NCI-H2081 (cell line): Measurements from ENCODE around the gene HBE1.
"Not testable (repeated sequence)": the region's sequence is repeated elsewhere in the genome, so short reads cannot be mapped to it uniquely, and the experiment has no call there.

Experiments
- DNase-seq, 2 experiments: peaks; one replicate each; lab custom pipeline; 2025; lab: John Stamatoyannopoulos, UW

The HBE1 gene

DNA sequence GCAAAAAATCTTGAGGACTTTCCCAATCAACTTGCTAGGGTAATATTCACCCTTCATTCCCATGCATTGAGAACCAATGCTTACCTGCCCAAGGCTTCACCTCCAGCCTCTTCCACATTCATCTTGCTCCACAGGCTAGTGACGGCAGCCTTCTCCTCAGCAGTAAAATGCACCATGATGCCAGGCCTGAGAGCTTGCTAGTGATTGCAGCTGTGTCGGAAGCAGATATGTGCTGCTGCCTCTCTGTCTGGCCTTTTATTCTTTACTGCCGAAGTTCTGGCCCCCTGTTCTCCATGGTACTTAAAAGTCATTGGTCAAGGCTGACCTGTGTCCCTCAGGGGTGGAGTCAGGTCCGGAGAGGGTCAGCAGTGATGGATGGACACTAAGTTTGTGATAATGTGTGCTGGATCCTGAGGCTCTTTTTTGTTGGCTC is at the start of gene HBE1:
TSS of gene HBE1 (minus strand) at position 231 of the 433 bp plus-strand sequence. CDS start at position 176, 55 bp downstream.
- DNase-seq, result no peak

DNA sequence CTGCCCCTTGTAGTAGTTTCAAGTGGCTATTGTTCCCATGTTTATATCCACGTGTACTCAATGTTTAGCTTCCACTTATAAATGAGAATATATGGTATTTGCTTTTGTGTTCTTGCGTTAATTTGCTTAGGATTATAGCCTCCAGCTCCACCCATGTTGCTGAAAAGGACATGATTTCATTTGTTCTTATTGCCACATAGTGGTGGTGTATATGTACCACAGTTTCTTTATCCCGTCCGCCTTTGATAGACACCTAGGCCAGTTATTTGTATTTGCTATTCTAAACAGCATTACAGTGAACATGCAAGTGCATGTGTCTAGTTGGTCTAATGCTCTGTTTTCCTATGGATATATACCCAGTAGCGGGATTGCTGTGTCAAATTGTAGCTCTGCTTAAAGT is 47.5 kb upstream of the HBE1 start:
- no peak for DNase-seq

DNA sequence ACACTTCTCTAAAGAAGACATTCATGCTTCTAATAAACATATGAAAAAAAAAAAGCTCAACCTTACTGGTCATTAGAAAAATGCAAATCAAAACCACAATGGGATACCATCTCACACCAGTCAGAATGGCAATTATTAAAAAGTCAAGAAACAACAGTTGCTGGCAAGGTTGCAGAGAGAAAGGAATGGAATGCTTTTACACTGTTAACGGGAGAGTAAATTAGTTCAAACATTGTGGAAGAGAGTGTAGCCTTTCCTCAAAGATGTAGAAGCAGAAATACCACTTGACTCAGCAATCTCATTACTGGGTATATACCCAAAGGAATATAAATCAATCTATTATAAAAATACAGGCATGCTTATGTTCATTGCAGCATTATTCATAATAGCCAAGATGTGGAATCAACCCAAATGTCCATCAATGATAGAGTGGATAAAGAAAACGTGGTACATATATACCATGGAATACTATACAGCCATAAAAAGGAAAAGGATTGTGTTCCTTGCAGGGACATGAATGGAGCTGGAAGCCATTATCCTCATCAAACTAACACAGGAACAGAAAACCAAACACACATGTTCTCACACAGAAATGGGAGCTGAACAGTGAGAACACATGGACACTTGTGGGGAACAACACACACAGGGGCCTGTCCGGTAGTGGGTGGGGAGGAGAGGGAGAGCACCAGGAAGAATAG is 43.7 kb upstream of the HBE1 start:
- not testable (repeated sequence) for DNase-seq

DNA sequence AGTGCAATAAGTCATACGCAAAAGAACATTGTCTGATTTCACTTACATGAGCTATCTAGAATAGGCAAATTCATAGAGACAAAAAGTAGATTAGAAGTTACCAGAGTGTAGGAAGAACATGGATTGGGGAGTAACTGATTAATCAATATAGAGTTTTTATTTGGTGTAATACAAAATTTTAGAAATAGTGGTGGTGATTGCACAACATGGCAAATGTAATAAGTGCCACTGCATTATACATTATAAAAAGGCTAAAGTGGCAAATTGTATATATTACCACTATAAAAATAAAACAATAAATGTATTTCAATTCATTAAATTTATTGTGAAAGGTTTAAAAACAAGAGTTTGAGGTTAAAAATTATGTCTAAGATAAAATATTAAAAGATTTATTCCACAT is 40.7 kb upstream of the HBE1 start:
- DNase-seq, result no peak

DNA sequence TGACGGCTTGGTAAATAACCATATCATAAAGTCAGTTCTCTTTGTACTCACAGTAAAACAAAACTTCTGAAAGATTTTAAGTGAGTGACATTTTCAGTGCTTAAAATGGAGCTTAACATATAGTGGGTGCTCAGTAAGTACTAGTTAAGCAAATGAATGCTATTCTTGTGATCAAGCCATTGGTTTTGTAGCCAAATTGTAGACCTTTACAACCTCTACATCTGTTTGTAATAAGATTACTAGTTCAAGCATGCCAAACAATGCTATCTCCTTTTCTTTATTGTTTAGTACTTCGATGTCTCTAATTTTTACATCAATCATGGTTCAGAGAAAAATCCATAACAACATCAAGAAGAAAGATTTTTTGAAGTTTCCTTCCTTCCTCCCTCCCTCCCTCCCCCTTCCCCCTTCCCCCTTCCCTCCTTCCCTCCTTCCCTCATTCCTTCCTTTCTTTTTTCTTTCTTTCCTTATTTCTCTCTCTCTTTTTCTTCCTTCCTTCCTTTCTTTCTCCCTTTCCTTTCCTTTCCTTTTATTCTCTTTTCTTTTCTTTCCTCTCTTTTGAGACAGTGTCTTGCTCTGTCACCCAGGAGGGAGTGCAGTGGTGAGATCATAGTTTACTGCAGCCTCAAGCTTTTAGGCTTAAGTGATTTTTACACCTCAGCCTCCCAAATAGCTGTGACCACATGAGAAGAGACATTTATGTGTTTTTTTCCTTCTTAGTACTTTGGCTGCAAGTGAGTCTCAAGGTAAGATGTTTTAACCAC is 37.7 kb upstream of the HBE1 start:
- no peak for DNase-seq

DNA sequence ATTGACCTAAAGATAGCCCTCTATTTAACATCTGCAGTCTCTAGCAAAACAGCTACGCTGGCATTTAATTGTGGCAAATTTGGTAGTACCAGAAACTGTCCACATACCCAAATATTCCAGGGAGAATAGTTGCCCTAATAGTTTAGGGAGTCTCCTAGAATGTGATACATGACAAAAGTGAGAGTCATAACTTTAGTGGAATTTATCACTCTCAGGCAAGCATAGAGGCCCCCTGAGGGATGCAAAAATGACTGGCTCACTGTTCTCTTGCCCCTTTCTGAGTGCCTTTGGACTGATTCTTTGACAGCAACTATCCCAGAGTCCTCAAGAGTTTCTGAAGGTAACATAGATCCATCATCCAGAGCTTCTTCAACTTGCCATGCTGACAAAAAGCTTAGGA is 34.3 kb upstream of the HBE1 start:
- no peak for DNase-seq

DNA sequence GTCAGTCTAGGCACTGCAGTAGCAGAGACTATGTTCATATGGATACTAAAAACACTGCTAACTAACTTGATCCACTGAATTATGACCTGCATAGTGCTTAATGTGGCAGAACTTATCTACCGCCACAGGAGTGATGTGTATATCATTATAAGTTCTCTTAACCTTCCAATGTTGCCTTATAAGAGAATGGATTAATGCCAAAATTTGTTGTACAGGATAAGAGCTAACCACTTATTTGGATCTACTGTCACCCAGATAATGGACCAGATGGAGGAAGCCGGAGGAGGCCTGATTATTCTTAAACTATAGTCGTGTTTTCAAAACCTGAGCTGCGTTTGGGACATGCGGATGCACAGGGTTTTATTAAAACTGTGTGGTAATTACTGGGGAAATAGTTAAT is 33.9 kb upstream of the HBE1 start:
- no peak for DNase-seq

DNA sequence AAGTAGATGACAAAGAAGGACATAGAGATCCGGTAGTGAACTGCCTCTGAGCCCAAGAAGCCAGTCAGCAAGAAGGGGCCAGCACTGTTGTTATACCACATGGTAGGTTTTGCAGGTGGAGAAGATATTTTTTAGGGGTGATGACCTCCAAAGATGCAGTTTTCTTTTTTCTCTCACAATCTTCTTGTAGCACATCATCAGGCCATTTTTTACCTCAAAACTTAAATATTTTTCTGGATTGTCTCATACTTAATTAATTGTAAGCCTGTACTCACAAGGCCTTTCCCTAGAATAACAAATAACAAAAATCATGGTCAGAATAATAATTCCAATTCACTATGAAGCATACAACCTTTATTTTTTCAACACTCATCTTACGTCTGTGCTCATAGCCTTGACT is 32.1 kb upstream of the HBE1 start, which contains the start of gene OR51B4:
TSS of gene OR51B4 (minus strand) at position 101 of the 400 bp plus-strand sequence. CDS start at position 101, 0 bp downstream.
- no peak for DNase-seq

DNA sequence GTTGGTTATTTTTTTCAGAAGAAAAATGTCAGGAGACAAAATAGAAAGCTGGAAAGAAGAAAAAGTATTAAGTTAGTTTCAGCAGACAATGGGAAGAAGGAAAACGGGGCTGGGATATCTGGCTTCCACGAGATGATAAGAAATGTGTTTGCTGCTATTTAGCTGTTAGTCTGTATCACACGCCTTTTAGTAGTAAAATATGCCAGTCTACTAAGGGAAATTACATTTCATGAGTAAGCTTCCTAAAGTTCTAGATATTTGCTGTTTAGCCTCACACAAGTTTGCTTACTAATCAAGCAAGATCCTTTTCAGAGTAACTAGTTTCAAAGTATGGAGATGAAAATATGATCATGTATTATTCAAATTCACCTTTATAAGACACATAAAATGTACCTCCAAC is 30.5 kb upstream of the HBE1 start:
- DNase-seq, result no peak

DNA sequence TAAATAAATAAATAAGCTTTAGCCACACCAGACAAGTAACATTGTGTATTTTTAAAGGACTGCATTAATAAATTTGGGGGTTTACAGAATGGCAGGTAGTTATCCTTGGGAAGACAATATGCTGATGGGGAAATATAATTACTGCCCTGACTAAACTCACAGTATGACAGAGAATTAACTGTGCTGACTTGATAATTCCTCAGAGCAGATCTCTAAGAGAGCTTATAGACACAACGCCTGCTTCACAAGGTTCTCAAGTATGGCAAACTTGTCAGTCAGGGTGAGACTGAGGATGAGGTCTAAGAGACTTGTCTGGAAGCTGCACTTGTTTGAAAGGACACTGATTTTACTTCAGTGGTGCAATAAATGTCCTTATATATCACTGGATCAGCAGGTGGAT is 28.7 kb upstream of the HBE1 start:
- no peak for DNase-seq

DNA sequence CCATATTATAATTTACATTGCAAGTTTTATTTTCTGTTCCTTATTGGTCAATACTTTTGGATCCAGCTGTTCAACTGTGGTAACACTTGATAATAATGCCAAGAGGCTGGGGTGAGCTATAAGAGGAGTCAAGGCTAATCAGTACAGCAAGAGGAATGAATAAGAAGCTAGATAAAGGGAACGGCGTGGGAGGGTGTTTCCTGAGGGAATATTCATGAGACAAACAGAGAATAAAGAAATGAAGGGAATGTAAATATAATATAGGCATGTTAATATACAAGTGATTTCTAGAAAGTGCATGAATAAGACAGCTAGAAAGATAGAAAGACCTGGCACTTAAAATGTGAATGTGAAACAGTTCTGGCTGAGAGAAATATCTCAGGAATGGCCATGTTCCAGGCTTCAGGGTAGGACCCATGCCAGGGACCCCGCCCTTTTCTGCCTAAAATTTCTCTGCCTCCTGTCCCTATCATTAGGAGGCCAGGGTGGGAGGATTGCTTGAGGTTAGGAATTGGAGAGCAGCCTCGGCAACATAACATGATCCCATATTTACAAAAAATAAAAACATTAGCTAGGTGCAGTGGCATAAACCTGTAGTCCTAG is 28.1 kb upstream of the HBE1 start:
- no peak for DNase-seq

DNA sequence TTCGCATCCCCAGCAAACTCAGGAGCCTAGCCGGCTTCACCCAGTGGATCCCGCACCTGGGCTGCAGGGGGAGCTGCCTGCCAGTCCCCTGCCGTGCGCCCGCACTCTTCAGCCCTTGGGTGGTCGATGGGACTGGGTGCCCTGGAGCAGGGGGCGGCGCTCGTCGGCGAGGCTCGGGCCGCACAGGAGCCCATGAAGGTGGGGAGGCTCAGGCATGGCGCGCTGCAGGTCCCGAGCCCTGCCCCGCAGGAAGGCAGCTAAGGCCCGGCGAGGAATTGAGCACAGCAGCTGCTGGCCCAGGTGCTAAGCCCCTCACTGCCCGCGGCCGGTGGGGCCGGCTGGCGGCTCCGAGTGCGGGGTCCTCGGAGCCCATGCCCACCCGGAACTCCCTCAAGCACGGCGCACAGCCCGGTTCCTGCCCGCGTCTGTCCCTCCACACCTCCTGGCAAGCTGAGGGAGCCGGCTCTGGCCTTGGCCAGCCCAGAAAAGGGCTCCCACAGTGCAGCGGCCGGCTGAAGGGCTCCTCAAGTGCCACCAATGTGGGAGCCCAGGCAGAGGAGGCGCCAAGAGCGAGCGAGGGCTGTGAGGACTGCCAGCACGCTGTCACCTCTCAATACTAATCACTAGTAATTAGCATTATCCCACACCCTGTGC is 24.7 kb upstream of the HBE1 start:
- not testable (repeated sequence) for DNase-seq

DNA sequence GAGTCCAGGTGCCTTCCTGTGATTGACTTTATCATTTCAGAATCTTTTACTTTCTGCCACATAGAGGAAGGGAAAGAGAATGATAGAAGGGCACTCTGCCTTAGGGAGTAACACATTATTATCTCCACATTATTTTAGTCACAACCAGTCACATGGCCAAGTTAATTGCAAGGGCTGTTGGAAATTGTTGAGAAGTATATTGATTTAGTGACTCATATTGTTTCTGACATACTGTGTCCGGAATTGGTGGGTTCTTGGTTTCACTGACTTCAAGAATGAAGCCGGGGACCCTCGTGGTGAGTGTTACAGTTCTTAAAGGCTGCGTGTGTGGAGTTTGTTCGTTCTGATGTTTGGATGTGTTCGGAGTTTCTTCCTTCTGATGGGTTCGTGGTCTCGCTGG is 23.3 kb upstream of the HBE1 start:
- DNase-seq, result peak in 1 of 2 experiments; percentile 2

DNA sequence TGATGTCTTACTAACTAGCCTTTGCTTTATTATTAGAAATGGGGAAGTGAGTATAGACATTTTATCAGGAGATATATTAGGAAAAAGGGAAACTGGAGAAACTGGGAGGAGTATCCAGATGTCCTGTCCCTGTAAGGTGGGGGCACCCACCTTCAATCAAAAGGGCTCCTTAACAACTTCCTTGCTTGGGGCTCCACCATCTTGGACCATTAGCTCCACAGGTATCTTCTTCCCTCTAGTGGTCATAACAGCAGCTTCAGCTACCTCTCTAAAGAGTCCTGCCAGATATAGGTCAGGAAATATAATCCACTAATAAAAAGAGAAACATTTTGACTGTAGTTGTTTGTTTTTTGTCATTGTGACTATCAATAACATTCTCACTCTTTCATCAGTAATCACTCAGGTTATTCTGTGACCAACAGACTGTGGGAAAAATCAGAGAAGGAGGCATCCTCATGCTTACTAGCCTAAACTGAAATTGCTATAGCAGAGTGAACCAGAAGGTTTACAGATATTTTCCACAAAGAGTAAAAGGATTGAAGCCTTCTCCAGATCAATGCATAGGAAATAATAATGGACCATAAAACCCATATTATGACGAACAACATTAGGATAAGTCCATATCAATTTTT is 21.6 kb upstream of the HBE1 start:
- DNase-seq, result no peak

DNA sequence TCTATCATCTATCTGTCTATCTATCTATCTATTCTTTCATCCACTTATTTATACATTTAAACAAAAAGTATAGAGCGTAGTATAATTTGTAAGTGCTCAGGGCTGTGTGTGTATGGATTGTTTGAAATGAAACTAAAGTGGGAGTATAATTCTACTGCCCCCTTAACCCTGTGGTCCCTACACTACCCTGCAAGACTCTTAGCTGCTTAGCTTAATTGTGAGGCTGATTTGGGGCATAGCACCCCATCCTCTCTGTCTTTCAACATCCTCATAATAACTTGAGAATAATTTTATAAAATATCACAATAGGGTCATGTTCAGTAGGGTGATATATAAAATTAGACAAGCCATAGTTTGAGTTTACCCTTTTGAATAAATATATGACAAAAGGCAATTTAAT is 20.4 kb upstream of the HBE1 start:
- no peak for DNase-seq

DNA sequence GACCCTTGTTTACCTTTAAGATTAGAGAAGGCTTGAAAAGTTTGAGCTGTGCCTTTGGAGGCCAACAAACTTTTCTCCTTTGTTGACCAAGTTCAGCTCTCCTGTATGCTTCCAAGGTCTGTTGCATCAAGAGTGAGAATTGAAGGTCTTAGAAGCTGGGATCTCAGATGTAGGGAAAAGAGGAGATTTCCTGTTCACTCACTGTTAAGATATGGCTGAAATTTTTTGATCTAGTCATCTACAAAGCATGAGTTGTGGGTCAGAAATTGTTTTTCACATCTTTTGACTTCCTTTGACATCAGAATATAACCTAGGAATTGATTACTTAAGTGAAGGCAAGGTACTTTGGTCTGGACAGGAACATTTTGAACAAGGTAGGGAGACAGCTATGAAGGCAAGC is 20.0 kb upstream of the HBE1 start:
- no peak for DNase-seq

DNA sequence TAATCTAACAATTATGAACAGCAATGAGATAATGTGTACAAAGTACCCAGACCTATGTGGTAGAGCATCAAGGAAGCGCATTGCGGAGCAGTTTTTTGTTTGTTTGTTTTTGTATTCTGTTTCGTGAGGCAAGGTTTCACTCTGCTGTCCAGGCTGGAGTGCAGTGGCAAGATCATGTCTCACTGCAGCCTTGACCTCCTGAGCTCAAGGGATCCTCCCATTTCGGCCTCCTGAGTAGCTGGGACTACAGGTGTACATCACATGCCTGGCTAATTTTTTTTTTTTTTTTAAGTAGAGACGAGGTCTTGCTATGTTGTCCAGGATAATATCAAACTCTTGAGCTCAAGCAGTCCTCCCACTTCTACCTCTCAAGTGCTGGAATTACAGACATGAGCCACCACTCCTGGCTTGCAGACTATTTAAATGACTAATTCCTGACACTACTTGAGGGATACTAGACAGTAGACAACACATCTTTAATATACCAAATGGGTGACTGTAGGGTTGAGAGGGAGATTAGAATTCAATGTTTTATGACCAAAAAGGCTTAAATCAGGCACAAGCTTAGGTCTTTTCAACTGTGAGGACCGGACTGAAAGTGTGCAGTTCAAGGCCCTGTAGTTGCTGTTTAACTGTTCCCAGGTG is 19.3 kb upstream of the HBE1 start:
- DNase-seq, result no peak

DNA sequence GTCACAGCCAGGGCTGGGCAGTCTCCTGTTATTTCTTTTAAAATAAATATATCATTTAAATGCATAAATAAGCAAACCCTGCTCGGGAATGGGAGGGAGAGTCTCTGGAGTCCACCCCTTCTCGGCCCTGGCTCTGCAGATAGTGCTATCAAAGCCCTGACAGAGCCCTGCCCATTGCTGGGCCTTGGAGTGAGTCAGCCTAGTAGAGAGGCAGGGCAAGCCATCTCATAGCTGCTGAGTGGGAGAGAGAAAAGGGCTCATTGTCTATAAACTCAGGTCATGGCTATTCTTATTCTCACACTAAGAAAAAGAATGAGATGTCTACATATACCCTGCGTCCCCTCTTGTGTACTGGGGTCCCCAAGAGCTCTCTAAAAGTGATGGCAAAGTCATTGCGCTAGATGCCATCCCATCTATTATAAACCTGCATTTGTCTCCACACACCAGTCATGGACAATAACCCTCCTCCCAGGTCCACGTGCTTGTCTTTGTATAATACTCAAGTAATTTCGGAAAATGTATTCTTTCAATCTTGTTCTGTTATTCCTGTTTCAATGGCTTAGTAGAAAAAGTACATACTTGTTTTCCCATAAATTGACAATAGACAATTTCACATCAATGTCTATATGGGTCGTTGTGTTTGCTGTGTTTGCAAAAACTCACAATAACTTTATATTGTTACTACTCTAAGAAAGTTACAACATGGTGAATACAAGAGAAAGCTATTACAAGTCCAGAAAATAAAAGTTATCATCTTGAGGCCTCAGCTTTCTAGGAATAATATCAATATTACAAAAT is 18.6 kb upstream of the HBE1 start:
- no peak for DNase-seq

DNA sequence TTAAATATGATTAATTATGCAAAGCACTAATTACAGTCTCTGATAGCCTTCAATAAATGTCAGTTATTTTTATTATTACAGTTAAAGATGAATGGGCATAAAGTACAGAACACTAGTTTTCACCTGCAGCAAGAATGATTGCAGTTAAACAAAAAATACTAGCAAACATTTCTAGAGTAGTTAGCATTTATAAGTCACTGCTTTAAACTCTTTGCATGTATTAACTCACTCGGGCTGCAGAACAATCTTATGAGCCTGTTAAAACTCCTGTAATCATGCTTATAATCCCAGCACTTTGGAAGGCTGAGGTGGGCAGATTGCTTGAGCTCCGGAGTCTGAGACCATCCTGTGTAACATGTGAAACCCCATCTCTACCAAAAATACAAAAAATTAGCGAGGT is 17.2 kb upstream of the HBE1 start:
- DNase-seq, result no peak

DNA sequence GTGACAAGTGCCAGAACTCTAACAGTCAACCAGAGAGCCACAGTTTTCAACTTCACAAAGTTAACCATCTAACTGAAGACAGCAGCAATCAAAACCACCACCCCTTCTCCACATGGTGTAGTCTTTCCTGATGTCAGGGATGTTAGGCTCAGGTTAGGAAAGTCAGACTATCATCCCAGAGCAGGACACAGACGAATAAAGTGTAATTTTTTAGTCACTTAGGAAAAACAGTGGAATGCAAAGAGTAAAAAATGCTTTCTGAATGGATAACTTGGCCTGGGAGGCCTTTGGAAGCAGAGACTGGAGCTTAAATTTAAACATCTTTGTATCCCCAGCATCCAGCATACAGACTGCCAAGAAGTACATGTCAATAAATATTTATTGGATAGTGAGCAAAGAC is 16.6 kb upstream of the HBE1 start:
- DNase-seq, result no peak
